Upper lobe of left lung (tissue), 6 donors: ENCODE results near the gene MLLT3. TPM values are rescaled to one million over a fixed set of nuclear protein-coding genes. Genes with fewer than 3 reads are reported as not detected.

Experiments
- ATAC-seq, 2 donors: fragments of 200-7000 bp; cut with Tn5 transposase; one replicate each; pipeline ENCODE4 v1.9.1; 2022; ENCODE audit warnings: mild to moderate bottlenecking in 2 of 2, moderate library complexity in 2 of 2; ENCODE audit not compliant: low FRiP score in 2 of 2
- DNase-seq, 2 donors: peaks; one replicate each; pipeline ENCODE4 v3.0.0-alpha.2; 2019 to 2020
- H3K27ac ChIP-seq, 4 donors: fragments of 200-600 bp; sonication (generic); one replicate each; pipeline ENCODE4 v1.5.1; 2016 to 2019
- H3K27me3 ChIP-seq, 4 donors: fragments of 200-600 bp; sonication (generic); one replicate each; pipeline ENCODE4 v1.5.1; 2017 to 2019
- H3K36me3 ChIP-seq, 4 donors: fragments of 200-600 bp; sonication (generic); one replicate each; pipeline ENCODE4 v1.5.1; 2016 to 2019
- H3K4me1 ChIP-seq, 4 donors: fragments of 200-600 bp; sonication (generic); one replicate each; pipeline ENCODE4 v1.5.1; 2018 to 2019
- H3K4me3 ChIP-seq, 4 donors: fragments of 200-600 bp; sonication (generic); one replicate each; pipeline ENCODE4 v1.5.1; 2017 to 2019; ENCODE audit warnings: mild to moderate bottlenecking in 2 of 4, moderate library complexity in 1 of 4
- H3K9me3 ChIP-seq, 4 donors: fragments of 200-600 bp; sonication (generic); one replicate each; pipeline ENCODE4 v1.5.1; 2018 to 2019
- CTCF ChIP-seq, 6 experiments: fragments of 450-650 bp in 4 of 6; fragments of 200-600 bp in 2 of 6; sonication (generic) in 2 of 6; IDR thresholded peaks; one replicate each; pipeline ENCODE4 v1.5.1; 2016 to 2019; ENCODE audit warnings: antibody characterized with exemption in 6 of 6
- EP300 ChIP-seq, 4 donors: sonication (generic); formaldehyde crosslinking; IDR thresholded peaks; one replicate each; pipeline ENCODE4 v1.5.1; 2017; ENCODE audit warnings: antibody characterized with exemption in 4 of 4, control low read depth in 2 of 4
- POLR2A ChIP-seq, 4 donors: fragments of 450-650 bp; IDR thresholded peaks; one replicate each; pipeline ENCODE4 v1.5.1; 2016 to 2017; ENCODE audit warnings: antibody characterized with exemption in 4 of 4, mild to moderate bottlenecking in 2 of 4
- POLR2AphosphoS5 ChIP-seq, 2 donors: sonication (generic); formaldehyde crosslinking; IDR thresholded peaks; one replicate each; pipeline ENCODE4 v1.5.1; 2017; ENCODE audit warnings: antibody characterized with exemption in 2 of 2
- WGBS, 2 donors: methylation state at CpG; one replicate each; pipeline ENCODE4 v1.1.5; 2017 to 2018; 5-methylcytosine and 5-hydroxymethylcytosine counted together
- total RNA-seq, 6 donors: library from RNA; depleted of rRNA in 4 of 6; stranded (reverse); fragments of >200 nt in 4 of 6; gene quantifications; one replicate each; pipeline versions ENCODE4 v1.1.0 to v1.2.1, GENCODE V29; 2016 to 2021
- donor health status: DM: no; HTN: no; CAD: no; lungs with moderate emphysema.
- donor health status: DM: no; HTN: yes; CAD: no; lungs with severe emphysema.

MLLT3 gene
- total RNA-seq, 6 donors from 2014 or later = 13.8 to 30.4 (median 20.9) TPM

- peak overlapping the region in 2 of 4 donors; percentile 13 to 54 for H3K27ac ChIP-seq
- WGBS, 2 donors = 50 to 57% methylated on average over 2 of the region's 2 CpGs
- DNase-seq (peak in 1 of 2 donors; percentile 56), ATAC-seq (no peak)
- no peaks in the 10 kb centered on the region for H3K27me3 ChIP-seq
- TF ChIP-seq POLR2AphosphoS5 (IDR thresholded peaks at IDR 0.05) (no peak), CTCF (IDR thresholded peaks at IDR 0.05) (no peak), POLR2A (IDR thresholded peaks at IDR 0.05) (no peak), EP300 (IDR thresholded peaks at IDR 0.05) (no peak)
- H3K4me3 ChIP-seq = no peak overlapping the region
- H3K4me1 ChIP-seq = peaks cover 12 to 36% (median 27%) of the 10 kb centered on the region in 4 donors
- no peaks in the 10 kb centered on the region for H3K36me3 ChIP-seq
- no peaks in the 10 kb centered on the region for H3K9me3 ChIP-seq
Measured at GRCh38 chr9:20618361-20618802, 3.9 kb downstream of the MLLT3 start.

GRCh38 chr9:20616808-20617207 is 5.5 kb downstream of the MLLT3 start:
- Histone ChIP-seq H3K4me1 (peaks cover 12 to 34% (median 27%) of the 10 kb centered on the region in 4 donors), H3K27me3 (no peaks in the 10 kb centered on the region), H3K36me3 (no peaks in the 10 kb centered on the region), H3K9me3 (no peaks in the 10 kb centered on the region), H3K27ac (no peak overlapping the region), H3K4me3 (no peak overlapping the region)
- ATAC-seq = no peak
- no peak for TF ChIP-seq POLR2AphosphoS5 (IDR thresholded peaks at IDR 0.05)
- no peak for TF ChIP-seq CTCF (IDR thresholded peaks at IDR 0.05)
- no peak for TF ChIP-seq POLR2A (IDR thresholded peaks at IDR 0.05)
- TF ChIP-seq EP300 (IDR thresholded peaks at IDR 0.05) = no peak
- 88 to 91% methylated on average over 2 of the region's 2 CpGs for WGBS, 2 donors
- DNase-seq = no peak

GRCh38 chr9:20614602-20615216 is 7.6 kb downstream of the MLLT3 start:
- 96% methylated on average over 2 of the region's 2 CpGs for WGBS, 2 donors
- ATAC-seq (no peak), DNase-seq (no peak)
- TF ChIP-seq POLR2A (IDR thresholded peaks at IDR 0.05) = no peak
- no peak for TF ChIP-seq POLR2AphosphoS5 (IDR thresholded peaks at IDR 0.05)
- TF ChIP-seq CTCF (IDR thresholded peaks at IDR 0.05) = no peak
- TF ChIP-seq EP300 (IDR thresholded peaks at IDR 0.05) = no peak
- H3K27ac ChIP-seq = no peak overlapping the region
- H3K4me3 ChIP-seq = no peak overlapping the region
- no peaks in the 10 kb centered on the region for H3K36me3 ChIP-seq
- H3K4me1 ChIP-seq = peaks cover 12 to 43% (median 28%) of the 10 kb centered on the region in 4 donors
- H3K9me3 ChIP-seq = no peaks in the 10 kb centered on the region
- H3K27me3 ChIP-seq = no peaks in the 10 kb centered on the region

GRCh38 chr9:20611691-20612287 is 10.5 kb downstream of the MLLT3 start:
- H3K27me3 ChIP-seq = no peaks in the 10 kb centered on the region
- no peak overlapping the region for H3K4me3 ChIP-seq
- H3K9me3 ChIP-seq = no peaks in the 10 kb centered on the region
- DNase-seq (no peak), ATAC-seq (peak in 1 of 2 donors; percentile 85)
- 51 to 70% methylated on average over 3 of the region's 3 CpGs for WGBS, 2 donors
- H3K36me3 ChIP-seq = no peaks in the 10 kb centered on the region
- peaks cover 5 to 26% (median 14%) of the 10 kb centered on the region in 4 donors for H3K4me1 ChIP-seq
- no peak overlapping the region for H3K27ac ChIP-seq
- TF ChIP-seq EP300 (IDR thresholded peaks at IDR 0.05) (peak in 1 of 4 donors; percentile 17), POLR2A (IDR thresholded peaks at IDR 0.05) (no peak), CTCF (IDR thresholded peaks at IDR 0.05) (peak; percentile 25 to 82 (median 58)), POLR2AphosphoS5 (IDR thresholded peaks at IDR 0.05) (no peak)
